ENCODE data around the gene ANKRD63. TPM values are rescaled to one million over a fixed set of nuclear protein-coding genes. Genes with fewer than 3 reads are reported as not detected.

ANKRD63 gene
- total RNA-seq, 1 donor from 2014 or later: 0.23 TPM

DNA sequence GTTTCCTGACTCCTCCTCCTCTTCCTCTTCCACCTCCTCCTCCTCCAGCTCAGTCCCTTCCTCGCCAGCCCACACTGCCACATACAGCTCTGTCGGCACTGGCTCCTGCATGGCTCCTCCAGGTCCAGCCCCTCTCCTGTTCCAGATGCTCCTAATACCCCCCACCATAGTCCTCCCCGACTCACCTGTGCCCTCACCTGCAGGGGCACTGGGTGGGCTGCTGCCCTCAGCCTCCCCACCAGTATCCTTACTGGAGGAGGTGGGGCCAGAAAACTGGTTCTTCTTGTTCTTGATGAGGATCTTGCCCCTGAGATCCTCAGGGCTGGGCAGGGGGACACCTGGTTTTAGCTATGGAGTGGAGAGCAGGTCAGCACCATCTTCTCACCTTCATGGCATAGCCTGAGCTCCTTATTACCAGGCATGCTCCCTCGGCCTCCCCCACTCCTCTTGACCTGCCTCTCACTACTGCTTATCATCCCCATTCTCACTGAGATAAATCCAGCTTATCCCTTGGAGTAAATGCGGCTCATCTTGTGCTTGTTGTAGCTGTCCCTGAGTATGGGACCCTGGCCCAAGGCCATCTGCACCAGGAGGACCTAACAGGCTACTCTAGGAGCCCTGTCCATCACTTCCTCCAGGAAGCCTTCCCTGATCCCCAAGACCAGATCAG lies 13.8 kb upstream of the ANKRD63 start:
- intact Hi-C loops (cut with micrococcal nuclease): no loop called here

- intact Hi-C loops (cut with micrococcal nuclease): no loop called here
These were observed 13.2 kb upstream of the ANKRD63 start for GRCh38 chr15:40295877-40296560.

GRCh38 chr15:40295297-40295696 lies 12.4 kb upstream of the ANKRD63 start:
- intact Hi-C loops (cut with micrococcal nuclease): no loop called here

DNA sequence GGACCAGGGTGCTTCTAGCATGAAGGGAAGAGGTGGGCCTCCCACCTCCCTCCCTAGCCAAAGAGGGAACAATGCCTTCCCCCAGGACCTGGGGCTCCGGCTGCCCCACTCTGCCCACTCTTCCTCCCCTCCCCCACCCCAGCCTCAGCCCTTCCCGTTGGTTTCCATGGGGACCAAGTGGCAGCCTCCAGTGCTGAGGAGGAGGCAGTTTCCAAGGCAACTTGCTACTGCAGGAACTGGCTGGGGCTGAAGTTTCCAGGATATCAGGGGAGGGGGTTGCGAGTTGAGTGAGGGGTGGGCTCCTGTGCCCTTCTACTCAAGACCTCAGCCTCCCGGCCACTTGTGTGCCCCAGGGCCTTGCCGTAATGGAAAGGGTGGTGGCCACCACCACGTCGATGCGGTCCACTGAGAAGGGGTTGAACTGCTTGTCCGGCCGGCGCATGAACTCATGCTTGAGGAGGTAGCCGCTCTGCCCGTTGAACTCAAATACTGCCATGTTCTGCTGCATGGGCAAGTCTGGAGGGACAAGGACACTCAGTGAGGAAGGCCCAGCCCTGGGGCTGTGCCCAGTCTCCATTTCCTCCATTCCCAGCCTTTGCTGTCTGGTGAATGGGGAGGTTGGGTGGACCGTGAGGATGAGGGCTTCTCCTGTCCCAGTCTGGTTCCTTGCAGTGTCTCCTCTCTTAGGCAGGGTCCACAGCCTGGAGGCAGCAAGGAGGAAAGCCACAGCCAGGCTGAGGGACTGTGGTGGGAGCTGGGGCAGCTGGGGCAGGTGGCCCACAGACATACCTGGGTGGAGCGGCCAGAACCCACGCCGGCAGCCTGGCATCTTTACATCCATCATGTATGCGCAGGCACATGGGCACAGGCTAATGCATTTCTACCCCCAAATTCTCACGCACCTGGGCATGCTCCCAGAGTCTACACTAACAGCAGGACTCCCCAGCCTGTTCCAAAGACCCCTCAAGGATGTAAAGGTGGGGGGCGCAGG lies 11.3 kb upstream of the ANKRD63 start:
- intact Hi-C loops (cut with micrococcal nuclease): no loop called here

DNA sequence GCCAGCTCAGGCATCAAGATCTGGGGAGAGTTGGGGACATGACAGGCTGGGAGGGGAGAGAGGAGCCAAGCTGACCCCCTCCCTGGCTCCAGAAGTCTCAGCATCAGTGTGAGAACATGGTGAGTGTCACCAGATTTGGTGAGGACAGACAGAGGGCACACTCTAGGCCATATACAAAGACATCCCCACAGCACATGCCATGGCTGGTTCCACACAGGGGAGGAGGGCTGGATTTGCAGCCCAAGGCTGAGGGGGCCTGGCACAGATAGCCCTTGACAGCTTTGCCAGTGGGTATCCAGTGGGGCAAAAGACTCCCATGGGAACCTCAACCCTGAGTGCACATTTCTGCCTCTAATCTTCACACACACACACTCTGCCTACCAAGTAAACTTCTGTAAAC lies 10.1 kb upstream of the ANKRD63 start:
- intact Hi-C loops (cut with micrococcal nuclease): no loop called here

DNA sequence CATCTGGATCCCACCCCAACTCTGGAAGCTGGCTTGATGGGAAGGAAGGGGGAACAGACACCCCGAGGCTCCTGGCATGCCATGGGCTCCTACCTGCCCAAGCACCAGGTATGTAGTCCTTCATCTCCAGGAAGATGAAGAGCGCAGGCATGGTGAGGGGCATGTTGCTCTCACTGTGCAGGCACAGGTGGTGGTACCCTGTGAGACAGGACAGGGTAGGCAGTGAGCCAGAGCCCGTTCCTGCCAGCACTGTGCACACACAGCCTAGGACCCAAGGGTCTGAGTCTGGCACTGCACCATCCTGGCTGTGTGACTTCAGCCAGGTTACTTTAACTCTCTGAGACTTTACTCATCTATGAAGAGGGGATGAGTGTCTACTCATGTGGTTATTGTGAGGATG lies 9.4 kb upstream of the ANKRD63 start:
- intact Hi-C loops (cut with micrococcal nuclease): no loop called here

GRCh38 chr15:40290918-40291574 lies 8.2 kb upstream of the ANKRD63 start:
- intact Hi-C loops (cut with micrococcal nuclease): no loop called here

- intact Hi-C loops (cut with micrococcal nuclease): no loop called here
These were observed 7.7 kb upstream of the ANKRD63 start for GRCh38 chr15:40290545-40290917.

DNA sequence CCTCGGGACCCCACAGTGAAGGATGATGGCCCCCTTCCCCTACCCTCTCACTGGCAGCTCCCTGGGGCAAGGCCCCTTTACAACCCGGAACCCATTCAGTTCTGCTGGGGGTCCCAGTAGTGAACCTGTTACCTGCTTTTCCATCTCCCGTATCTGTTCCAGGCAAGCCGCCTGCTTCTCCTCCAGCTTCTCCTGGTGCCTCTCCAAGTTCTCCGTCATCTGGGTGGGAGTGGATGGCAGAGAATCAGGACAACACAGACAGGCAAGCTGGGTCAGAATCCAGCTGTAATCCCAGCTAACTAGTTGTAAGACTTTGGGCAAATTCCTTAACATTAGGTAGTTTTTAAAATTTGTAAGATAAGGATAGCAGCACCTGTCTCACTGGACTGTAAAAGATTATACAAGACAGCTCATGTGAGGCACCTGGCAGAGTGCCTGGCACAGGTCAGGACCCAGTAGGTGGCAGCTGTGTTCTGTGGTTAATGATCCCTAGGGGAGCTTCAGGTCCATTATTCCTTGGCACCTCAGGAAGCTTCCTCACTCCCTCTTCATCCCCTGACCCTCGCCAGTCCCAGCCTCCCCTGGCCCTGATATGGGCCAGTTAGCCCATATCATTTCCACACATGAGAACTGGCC lies 6.4 kb upstream of the ANKRD63 start:
- intact Hi-C loops (cut with micrococcal nuclease): no loop called here

- intact Hi-C loops (cut with micrococcal nuclease): no loop called here
These were observed 5.1 kb upstream of the ANKRD63 start for GRCh38 chr15:40287968-40288367.

GRCh38 chr15:40287505-40287904 lies 4.6 kb upstream of the ANKRD63 start:
- intact Hi-C loops (cut with micrococcal nuclease): no loop called here

GRCh38 chr15:40286794-40287193 lies 3.9 kb upstream of the ANKRD63 start:
- intact Hi-C loops (cut with micrococcal nuclease): no loop called here

DNA sequence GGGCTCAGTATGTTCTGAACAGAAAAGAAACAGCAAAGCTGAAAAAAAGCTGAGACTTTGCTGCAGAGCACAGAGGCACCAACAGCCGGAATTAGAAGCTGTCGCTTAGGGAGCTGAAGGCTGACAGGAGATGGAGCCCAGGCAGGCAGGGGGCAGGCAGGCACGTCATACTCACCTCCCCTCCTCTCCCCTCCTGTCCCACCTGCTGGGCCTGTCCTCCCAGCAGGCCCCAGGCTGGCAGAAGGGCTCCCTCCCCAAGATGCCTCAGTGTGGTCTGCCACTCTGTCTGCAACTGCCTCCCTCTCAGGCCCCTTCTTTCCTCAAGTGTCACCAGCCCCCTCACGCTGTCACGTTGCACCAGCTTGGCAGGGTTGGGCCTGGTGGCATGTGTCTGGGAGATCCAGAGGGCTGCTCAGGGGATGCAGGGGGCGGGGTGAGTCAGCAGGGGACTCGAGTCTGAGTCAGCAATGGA lies 3.2 kb upstream of the ANKRD63 start:
- intact Hi-C loops (cut with micrococcal nuclease): no loop called here

DNA sequence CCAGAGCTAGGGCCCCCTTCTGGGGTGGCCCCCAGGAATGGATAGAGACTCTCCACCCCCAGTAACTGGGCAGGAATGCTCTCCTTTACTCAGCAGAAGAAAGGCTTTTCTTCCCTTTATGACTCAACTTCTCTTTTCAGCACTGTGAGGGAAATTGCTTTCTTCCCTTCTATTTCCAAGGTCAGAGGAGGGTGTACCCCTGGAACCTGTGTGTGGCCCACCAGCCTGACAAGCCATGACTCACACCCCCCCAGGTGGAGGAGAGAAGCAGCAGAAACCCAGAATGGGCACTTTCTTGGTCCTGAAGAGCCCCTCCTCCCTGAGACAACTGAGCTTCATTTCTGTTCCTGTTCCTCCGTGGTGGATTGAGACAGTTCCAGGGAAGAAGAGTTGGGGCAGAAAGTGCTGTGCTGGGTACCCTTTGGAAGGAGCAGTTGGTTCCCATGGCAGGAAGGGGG lies 2.7 kb upstream of the ANKRD63 start:
- intact Hi-C loops (cut with micrococcal nuclease): no loop called here

DNA sequence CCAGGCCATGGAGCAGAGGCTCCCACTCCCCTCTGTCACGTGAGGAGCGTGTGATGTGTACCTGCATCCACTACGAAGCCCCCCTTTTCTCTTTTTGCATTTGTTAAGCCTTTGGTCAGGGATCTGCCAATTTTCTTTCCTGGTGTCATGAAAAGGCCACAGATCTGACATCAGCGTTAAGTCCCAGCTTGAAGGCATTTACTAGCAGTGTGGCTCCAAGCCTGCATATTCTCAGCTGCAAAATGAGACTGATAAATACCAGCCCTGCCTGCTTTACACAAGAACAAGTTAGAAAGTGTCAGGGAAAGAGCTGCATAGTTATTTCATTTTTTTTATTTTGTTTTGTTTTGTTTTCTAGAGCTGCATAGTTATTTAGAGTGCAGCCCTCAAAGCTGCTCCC lies 2.3 kb upstream of the ANKRD63 start:
- intact Hi-C loops (cut with micrococcal nuclease): no loop called here

DNA sequence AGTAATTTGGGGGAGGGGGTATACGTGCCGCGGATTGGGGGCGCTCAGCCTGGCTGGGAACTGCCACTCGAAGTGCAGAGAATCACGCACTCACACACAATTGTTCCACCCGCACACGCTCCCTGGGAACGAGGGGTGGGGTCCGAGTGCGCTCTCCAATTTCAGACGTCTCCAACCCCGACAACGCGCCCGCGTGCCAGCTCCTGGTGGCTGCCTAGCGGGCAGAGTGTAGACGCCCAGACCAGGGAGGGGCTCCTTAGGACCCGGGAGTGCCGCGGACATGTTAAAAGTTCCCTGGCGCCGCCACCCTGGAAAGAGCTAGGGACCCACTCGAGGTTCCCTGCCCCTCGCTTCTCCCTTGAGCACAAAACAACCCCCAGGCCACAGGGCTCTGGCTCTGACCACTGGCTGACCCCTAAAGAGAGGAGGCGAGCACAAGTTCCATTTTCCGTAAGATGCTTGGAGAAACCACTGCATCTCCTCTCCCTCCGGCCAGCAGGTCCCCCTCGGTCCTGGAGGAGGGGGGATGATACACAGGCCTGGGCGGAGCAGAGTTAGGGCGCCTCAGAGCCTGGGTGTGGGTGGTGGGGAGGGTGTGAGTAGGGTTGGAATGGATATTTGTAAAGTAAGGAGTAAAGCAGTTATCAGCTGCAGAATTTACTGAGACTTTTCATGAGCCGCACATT lies 894 bp upstream of the ANKRD63 start:
- intact Hi-C loops (cut with micrococcal nuclease): loop anchor here (5.0 kb wide), 1 partner anchor 139 kb away; no protein-coding TSS in a partner anchor

- intact Hi-C loops (cut with micrococcal nuclease): loop anchor here (1.0 to 5.0 kb wide), 2 partner anchors 25 to 140 kb away; partner anchors contain the start of gene PLCB2
These were observed 556 bp downstream of the ANKRD63 start for GRCh38 chr15:40282147-40282868.

- intact Hi-C loops (cut with micrococcal nuclease): loop anchor here (1.0 to 5.0 kb wide), 2 partner anchors 26 to 141 kb away; partner anchors contain the start of gene PLCB2
These were observed 1.1 kb downstream of the ANKRD63 start for GRCh38 chr15:40281801-40282146.

Data from T-helper 2 cell treated with Interferon-gamma antibody and Interleukin-4, amounts not matched to agents 100 ng/mL and 5 ng/mL, for 36 hours (primary cell).